Astrocyte of the hippocampus (primary cell): ENCODE measurements around the gene ARAP1.

ENCODE experiments used
- DNase-seq: peaks from one replicate; pipeline ENCODE4 v3.0.0; 2011; ENCODE audit warnings: low read depth, low spot score

ARAP1 gene

GRCh38 chr11:72762641-72763304, 10.6 kb upstream of the ARAP1 start:
- DNase-seq, result no peak

GRCh38 chr11:72760539-72761405, 8.6 kb upstream of the ARAP1 start:
- DNase-seq, result peak; percentile 65

- peak; percentile 28 for DNase-seq
These were observed 7.3 kb upstream of the ARAP1 start for GRCh38 chr11:72759468-72759985.

- DNase-seq, result peak; percentile 95
These were observed 6.6 kb upstream of the ARAP1 start for GRCh38 chr11:72758690-72759389.

- DNase-seq, result peak; percentile 80
These were observed 6.1 kb upstream of the ARAP1 start for GRCh38 chr11:72758304-72758689.

- DNase-seq, result no peak
These were observed 3.6 kb upstream of the ARAP1 start for GRCh38 chr11:72755713-72756285.

GRCh38 chr11:72754544-72755155, 2.4 kb upstream of the ARAP1 start:
- no peak for DNase-seq

- no peak for DNase-seq
These were observed 1.9 kb upstream of the ARAP1 start for GRCh38 chr11:72754149-72754543.

GRCh38 chr11:72753341-72754148, 1.3 kb upstream of the ARAP1 start:
- DNase-seq, result no peak

- no peak for DNase-seq
These were observed 806 bp downstream of the ARAP1 start for GRCh38 chr11:72751116-72752087.

GRCh38 chr11:72750556-72751115, 1.6 kb downstream of the ARAP1 start:
- no peak for DNase-seq

GRCh38 chr11:72750086-72750485, 2.1 kb downstream of the ARAP1 start:
- DNase-seq, result no peak

- DNase-seq, result no peak
These were observed 4.8 kb downstream of the ARAP1 start for GRCh38 chr11:72747289-72747855.

- no peak for DNase-seq
These were observed 5.4 kb downstream of the ARAP1 start for GRCh38 chr11:72746821-72747220.

- DNase-seq, result no peak
These were observed 6.2 kb downstream of the ARAP1 start for GRCh38 chr11:72745925-72746550.

GRCh38 chr11:72745511-72745910, 6.7 kb downstream of the ARAP1 start:
- no peak for DNase-seq

GRCh38 chr11:72744474-72744873, 7.7 kb downstream of the ARAP1 start:
- no peak for DNase-seq
